Measurements from ENCODE around the gene USP48.
"Not testable (repeated sequence)": the region's sequence is repeated elsewhere in the genome, so short reads cannot be mapped to it uniquely, and the experiment has no call there.

Gene USP48

DNA sequence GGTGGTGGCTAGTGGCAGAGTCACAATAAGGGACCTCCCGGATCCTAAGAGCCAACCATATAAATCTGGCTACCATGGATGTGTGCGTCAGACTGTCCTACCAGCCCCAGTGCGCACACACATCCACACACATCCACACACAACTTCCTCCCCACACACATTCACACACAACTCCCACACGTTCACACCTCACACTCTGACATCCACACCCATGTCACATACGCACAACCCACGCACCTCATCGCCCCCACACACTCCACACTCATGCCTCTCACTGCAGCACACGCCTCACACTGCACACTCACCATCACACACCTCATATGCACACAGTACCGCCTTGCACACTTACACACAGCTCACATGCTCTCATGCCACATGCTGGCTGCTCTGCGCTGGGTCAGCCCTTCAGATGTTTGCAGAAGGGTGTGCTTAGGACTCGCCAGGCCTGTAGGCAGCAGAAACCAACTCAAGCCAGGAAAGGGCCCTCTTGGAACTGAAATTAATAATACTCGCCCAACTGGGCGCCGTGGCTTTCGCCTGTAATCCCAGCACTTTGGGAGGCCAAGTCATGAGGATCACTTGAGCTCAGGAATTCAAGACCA is 32.1 kb upstream of the USP48 start:
- DNase-seq (ENCODE audit: low read depth): no peak

DNA sequence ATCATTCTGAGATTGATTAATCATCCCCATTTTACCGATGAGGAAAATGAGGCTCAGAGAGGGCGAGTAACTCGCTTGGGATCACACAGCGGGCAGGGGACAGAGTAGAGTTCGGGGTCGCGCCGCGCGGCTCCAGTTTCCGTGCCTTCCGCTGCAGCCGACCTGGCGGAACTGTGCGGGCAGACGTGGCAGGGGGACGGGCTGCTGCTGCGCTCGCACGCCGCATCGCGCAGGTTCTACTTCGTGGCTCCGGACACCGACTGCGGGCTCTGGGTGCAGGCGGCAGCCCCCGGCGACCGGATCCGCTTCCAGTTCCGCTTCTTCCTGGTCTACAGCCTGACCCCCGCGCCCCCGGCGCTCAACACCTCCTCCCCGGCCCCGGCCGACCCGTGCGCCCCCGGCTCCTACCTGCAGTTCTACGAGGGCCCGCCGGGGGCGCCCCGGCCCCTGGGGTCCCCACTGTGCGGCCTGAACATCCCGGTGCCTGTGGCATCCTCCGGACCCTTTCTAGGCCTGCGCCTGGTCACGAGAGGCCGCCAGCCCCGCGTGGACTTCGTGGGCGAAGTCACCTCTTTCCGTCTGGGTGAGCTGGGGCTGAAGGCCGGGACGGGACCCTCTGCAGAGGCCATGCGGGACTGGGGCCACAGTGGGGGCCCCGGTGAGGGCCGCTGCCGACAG is 31.4 kb upstream of the USP48 start:
- DNase-seq (ENCODE audit: low read depth): peak; percentile 8

DNA sequence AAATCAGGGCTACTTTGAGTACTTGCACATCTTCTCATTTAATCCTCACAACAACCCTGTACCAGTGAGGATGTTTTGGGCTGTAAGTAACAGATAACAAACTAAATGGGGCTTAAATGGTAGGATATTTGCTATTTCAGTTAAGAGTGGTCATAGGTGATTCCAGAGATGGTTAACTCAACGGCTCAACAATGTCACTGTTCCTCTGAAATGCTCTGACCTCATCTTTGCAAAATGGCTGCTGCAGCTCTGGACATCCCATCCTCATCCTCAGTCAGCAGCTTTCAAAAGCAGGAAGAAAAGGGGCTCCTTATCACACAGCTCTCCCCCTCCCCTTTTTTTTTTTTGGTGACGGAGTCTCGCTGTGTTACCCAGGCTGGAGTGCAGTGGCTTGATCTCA is 30.6 kb upstream of the USP48 start:
- DNase-seq (ENCODE audit: low read depth): no peak

DNA sequence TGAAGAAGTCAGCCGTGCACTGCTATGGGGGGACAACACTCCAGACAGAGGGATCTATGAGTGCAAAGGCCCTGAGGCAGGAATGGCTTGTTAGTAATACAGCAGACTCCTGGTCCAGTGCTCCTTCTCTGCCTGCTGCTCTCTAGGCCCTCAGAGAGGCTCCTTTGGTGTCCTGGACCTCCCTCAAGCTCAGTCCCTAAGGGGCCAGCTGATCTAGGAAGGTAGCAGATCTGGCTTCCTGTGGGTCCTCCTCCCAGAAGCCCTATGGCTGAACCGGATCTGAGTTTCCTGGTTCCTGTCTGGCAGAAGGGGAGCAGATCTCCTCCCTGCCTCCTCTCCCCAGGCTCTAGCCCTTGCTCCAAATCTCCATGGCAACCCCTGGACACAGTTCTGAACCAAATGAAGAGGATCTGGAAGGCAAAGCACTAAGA is 28.9 kb upstream of the USP48 start, which contains the start of gene LDLRAD2:
Gene LDLRAD2 (plus strand): TSS at position 391 of the 431 bp plus-strand sequence. CDS start 187 bp downstream, outside the sequence.
- DNase-seq (ENCODE audit: low read depth): no peak

DNA sequence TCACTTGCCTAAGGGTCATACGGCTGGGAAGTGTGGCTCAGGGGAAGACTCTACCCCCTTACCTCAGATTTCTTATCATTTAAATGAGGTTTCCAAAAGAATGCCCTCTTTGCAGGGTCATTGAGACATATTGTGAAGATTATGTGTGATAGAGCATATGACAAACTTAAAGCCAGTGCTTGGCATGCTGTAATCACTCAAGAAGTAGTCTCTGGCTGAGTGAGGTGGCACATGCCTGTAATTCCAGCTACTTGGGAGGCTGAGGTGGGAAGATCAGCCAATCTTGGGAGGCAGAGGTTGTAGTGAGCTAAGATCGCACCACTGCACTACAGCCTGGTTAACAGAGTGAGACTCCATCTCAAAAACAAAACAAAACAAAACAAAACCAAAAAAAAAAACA is 21.6 kb upstream of the USP48 start:
- no peak for DNase-seq (ENCODE audit: low read depth)

DNA sequence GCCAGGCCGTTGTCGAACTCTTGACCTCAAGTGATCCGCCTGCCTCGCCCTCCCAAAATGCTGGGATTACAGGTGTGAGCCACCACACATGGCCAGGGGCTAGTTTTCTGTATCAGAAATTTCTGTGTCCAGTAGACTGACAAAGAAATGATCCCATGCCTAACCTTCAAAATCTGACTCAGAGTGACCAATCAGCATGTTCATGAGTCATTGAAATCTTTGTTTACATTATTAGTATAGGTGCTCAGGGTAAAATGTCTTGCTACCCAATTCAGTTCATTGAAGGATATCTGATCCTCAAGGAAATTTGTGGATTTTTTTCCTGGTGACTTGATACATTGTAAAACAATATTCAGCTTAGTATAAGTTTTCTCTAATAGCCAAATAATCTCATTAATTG is 18.2 kb upstream of the USP48 start:
- DNase-seq (ENCODE audit: low read depth): no peak

DNA sequence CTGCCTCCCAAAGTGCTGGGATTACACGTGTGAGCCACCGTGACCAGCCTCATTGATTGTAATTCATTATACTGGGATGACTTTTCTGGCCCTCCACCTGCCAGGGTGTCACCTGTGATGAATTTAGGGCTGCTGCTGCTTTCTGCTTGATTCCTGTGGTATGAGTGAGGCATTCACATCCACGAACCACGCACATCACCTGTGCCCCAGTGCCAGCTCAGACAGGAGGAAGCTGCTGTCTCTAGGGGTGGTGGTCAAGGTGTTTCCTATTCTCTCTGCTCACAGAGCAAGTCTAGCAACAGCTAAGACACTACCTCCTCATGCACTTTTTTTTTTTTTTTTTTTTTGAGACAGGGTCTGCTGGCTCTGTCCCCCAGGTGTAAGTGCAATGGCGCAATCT is 16.8 kb upstream of the USP48 start:
- no peak for DNase-seq (ENCODE audit: low read depth)

DNA sequence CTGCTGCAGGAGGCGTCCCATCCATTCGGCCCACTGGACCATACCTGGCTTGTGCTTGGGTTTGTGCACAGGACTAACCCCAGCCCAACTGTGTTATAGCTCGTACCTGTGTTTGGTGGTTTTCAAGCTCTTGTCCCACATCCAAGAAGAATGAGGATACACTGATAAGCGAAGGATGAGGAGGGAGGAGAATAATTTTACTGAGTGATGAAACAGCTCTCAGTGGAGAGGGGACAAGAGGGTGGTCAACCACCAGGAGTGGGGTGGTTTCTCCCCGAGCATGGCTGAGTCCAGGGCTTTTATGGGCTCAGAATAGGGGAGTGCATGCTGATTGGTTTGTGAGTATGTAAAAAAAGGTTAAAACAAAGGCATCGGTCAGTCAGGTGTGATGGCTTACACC is 12.1 kb upstream of the USP48 start:
- no peak for DNase-seq (ENCODE audit: low read depth)

DNA sequence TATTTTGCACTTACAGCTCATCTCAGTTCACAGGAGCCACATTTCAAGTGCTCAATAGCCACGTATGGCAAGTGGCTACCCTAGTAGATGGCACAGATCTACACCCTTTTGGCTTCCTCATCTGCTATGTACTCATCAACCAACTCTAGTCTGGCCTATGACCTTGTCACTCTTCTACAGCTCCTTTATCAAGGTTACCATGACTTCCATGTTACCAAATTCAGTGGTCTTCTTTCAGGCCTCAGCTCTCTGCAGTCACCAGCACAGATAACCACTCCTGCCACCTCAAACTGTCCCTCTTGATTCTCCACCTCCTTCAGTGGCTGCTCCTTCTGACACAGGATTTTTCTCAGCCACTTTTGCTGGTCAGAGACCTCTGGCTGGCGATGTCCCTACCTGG is 11.7 kb upstream of the USP48 start:
- no peak for DNase-seq (ENCODE audit: low read depth)

DNA sequence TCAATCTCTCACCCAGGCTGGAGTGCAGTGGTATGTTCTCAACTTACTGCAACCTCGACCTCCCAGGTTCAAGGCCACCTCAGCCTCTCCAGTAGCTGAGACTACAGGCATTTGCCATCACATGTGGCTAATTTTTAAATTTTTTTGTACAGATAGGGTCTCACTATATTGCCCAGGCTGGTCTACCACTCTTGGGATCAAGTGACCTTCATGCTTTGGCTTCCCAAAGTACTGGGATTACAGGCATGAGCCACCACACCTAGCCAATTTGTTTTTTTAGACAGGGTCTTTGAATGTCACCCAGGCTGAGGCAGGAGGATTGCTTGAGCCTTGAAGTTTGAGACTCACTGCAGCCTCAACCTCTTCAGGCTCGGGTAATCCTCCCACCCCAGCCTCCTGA is 10.2 kb upstream of the USP48 start:
- no peak for DNase-seq (ENCODE audit: low read depth)

DNA sequence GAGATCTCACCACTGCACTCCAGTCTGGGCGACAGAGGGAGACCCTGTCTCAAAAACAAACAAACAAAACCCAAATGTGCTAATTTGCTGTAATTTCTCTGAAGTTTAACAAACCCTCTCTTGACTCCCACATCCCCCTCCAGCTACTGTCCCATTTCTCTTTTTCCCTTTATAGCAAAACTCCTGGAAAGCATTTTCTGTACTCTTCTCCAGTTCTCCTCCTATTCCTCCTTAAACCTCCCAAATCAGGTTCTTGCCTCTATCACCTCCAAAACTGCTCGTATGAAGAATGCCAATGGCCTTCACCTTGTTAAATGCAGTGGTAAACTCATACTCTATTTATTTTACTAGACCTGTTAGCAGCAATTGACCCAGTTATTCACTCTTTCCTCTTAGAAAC is 3.7 kb upstream of the USP48 start:
- no peak for DNase-seq (ENCODE audit: low read depth)

DNA sequence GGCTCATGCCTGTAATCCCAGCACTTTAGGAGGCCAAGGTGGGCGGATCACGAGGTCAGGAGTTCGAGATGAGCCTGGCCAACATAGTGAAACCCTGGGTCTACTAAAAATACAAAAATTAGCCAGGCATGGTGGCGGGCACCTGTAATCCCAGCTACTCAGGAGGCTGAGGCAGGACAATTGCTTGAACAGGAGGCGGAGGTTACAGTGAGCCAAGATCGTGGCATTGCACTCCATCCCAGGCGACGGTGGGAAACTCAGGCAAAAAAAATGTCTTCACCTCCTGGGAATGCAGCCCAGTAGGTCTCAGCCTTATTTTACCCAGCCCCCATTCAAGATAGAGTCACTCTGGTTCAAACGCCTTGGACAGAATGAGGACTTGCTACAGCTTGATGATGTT is 2.8 kb upstream of the USP48 start:
- DNase-seq (ENCODE audit: low read depth): not testable (repeated sequence)

DNA sequence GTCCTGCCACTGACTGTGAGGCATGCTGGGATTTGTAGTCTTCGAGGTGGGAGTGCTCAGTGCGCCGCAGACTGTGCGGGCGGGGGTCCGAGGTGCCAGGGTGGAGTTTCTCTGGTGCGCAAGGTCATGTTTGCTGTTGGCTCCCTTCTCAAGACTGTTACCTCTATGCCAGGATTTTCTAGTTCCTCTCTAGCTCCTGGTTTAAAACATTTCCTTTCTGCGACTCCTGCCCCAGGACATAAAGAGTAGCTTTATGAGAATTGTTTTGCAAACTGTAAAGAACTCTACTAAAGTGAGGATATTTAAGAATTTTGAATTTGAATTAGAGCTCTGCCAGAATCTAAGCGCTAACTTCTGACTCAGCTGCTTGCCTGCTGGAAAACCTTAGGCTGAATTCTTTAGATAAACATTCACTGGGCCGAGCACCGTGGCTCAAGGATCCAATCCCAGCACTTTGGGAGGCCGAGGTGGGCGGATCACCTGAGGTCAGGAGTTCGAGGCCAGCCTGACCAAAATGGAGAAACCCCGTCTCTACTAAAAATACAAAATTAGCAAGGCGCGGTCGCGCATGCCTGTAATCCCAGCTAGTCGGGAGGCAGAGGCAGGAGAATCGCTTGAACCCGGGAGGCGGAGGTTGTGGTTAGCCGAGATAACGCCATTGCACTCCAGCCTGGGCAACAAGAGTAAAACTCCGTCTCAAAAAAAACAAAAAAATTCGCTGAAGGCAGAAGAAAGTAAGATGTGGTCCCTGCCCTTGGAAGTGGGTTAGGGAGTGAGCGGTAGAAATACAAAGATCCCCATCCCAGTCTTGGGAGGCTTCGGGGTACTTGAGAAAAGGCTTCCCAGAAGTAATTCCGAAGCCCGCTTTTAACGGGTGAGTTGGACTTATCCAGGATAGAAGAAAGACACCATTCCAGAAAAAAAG is 992 bp upstream of the USP48 start:
- DNase-seq (ENCODE audit: low read depth): no peak

DNA sequence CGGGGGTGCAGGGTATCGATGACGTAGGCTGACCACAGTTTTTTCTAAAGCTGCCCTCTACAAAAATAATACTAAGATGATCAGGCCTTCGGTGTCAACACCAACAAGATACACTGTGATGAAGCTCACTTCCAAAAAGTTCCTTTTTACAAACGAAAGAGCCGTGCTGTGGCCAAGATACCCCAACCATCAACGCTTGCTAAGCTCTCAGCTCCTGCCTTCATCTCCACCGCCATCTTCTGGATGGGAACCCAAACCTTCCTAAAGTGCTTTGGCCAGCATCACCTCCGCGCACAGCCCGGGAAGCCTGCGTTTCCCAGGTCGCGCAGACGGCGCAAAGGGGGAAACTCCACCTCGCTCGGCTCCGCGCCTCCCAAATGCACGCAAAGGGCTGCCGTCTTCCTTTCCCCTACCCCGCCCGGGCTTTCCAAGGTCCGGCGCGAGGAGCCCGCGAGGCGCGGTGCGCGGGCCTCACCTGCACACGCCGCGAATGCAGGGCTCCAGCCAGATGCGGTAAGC is 541 bp downstream of the USP48 start:
- DNase-seq (ENCODE audit: low read depth): peak; percentile 9

DNA sequence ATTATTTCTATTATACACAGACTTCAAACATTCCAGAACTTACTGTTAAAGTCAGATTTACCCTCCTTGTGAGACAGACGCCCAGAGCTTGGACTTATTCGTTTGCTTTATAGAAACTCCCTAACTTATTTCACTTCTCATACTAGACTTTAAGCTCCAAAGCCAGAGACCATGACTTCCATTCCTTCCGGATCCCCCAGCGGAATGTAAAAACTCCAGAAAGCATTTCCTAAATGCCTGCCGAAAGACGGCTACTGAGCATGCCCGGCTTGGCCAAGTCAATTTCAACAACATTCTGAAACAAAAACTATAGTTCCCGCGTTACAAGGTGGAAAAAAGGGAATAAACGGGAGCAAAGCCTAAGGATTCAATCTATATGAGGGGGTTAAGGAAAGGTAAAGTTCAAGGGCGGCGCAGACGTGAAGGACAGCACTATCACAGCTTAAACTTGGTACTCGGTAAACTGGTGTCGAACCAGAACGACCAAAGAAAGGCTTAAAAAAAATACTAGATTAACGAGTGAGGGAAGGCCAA is 1.1 kb downstream of the USP48 start:
- no peak for DNase-seq (ENCODE audit: low read depth)

DNA sequence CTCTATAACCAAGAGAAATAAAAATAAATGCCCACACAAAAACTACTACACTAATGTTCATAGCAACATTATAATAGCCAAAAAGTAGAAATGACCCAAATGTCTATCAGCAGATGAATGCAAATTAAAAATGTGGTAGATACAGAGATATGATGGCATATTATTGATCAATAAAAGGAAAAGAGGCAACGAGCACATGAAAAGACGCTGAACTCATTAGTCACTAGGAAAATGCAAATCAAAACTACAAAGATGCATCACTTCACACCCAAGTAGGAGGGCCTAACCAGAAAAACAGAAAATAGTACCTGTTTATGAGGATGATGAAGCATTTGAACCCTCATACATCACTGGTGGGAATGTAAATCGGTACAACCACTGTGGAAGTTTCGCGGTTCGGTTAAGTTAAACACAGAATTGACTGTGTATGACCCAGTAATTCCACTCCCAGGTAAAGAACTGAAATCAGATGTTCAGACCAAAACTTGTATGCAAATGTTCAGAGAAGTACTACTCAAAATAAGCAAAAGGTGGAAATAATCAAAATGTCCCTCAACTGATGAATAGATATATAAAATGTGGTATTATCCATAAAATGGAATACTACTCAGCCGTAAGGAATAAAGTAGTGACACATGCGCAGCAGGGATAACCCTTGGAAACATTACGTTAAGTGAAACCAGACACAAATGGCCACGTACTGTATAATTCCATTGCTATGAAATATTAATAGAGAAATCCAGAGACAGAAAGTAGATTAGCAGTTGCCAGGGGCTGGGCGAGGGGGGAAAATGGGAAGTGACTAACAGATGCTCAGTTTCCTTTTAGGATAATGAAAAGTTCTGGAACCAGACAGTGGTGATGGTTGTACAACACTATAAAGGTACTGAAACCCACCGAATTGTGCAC is 3.1 kb downstream of the USP48 start:
- DNase-seq (ENCODE audit: low read depth): no peak

DNA sequence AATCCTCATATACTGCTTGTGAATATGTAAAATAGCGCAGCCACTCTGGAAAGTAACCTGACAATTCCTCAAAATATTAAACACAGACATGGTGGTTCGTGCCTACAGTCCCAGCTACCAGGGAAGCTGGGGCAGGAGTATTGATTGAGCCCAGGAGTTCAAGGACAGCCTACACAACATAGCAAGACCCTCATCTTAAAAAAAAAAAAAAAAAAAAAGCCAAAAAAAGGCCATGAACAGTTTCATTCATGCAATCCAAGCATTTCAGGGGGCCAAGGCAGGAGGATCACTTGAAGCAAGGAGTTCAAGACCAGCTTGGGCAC is 4.6 kb downstream of the USP48 start:
- no peak for DNase-seq (ENCODE audit: low read depth)

DNA sequence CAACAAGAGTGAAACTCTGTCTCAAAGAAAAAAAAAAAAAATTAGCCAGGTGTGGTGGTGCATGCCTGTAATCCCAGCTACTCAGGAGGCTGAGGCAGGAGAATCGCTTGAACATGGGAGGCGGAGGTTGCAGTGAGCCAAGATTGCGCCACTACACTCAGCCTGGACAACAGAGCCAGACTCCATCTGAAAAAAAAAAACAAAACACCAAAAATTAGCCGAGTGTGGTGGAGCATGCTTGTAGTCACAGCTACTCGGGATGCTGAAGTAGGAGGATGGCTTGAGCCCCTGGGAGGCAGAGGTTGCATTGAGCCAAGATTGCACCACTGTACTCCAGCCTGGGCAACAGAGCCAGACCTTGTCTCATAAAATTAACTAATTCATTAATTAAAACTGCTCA is 6.0 kb downstream of the USP48 start:
- DNase-seq (ENCODE audit: low read depth): not testable (repeated sequence)

DNA sequence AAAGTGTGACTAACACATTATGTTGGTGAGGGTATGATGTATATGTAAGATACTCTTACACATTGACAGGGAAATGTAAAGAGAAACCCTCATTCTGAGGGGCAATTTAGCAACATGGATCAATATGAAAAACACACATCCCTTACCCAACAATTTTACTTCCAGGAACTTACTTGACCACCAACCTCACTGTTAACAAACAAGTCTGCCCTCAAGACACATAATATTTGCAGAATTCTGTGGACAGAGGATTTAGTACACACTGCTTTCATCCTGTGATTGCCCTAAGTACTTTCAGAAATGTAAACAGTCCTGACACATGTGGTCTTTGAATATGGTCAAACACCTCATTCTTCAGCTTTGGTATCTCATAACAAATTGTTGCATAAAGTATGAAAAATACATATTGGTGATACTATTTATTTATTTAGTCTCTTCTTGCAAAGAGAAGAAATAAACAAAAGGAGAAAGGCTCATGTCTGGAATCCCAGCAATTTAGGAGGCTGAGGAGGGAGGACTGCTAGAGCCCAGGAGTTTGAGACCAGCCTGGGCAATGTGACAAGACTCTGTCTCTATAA is 6.9 kb downstream of the USP48 start:
- DNase-seq (ENCODE audit: low read depth): no peak

DNA sequence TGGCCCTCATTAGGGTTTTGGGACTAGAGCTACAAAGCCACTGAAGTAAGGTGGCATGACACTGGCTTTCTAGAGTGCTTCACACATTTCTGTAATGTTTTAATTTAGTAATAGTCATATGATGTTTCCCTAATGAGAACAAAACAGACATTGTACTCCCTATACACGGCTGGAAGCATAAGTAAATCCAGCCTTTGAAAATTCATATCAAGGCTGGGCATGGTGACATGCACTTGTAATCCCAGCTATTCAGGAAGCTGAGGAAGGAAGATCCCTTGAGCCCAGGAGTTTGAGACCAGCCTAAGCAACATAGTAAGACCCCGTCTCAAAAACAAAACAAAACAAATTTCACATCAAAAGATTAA is 7.4 kb downstream of the USP48 start:
- DNase-seq (ENCODE audit: low read depth): no peak

DNA sequence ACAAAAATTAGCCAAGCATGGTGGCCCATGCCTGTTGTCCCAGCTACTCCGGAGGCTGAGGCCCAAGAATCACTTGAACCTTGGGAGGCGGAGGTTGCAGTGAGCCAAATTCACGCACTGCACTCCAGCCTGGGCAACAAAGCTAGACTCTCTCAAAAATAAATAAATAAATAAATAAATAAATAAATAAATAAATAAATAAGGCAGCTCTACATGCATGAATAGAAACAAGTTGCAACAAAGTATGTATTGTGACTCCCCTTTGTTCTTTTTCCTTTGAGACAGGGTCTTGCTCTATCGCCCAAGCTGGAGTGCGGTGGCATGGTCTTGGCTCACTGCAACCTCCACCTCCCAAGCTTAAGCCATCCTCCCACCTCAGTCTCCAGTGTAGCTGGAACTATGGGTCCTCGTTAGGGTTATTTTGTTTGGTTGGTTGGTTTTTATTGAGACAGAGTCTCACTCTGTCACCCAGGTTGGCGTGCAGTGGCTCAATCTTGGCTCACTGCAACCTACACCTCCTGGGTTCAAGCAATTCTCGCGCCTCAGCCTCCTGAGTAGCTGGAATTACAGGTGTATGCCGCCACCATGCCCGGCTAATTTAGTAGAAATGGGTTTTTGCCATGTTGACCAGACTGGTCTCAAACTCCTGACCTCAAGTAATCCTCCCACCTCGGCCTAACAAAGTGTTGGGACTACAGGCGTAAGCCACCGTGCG is 8.0 kb downstream of the USP48 start:
- DNase-seq (ENCODE audit: low read depth): no peak

Data from activated T-cell treated with anti-CD3 and anti-CD28 coated beads for 1 hour (primary cell).